ENCODE results near the gene CALML3.

The CALML3 gene

GRCh38 chr10:5492322-5492855 lies 32.4 kb upstream of the CALML3 start:
- DNase-seq = no peak

- DNase-seq = no peak
Measured at GRCh38 chr10:5492929-5493576, 31.7 kb upstream of the CALML3 start.

GRCh38 chr10:5493691-5494090 lies 31.1 kb upstream of the CALML3 start:
- DNase-seq = no peak

GRCh38 chr10:5494611-5495010 lies 30.1 kb upstream of the CALML3 start:
- no peak for DNase-seq

GRCh38 chr10:5496261-5497250 lies 28.2 kb upstream of the CALML3 start:
- no peak for DNase-seq

- no peak for DNase-seq
Measured at GRCh38 chr10:5497289-5497688, 27.5 kb upstream of the CALML3 start.

GRCh38 chr10:5497948-5498730 lies 26.6 kb upstream of the CALML3 start:
- no peak for DNase-seq

- DNase-seq = no peak
Measured at GRCh38 chr10:5498791-5499492, 25.8 kb upstream of the CALML3 start.

GRCh38 chr10:5499493-5500140 lies 25.1 kb upstream of the CALML3 start, which contains the start of gene CALML5:
CALML5 (minus strand) TSS chr10:5499570; CDS start chr10:5499438, 132 bp downstream.
- DNase-seq = no peak

- no peak for DNase-seq
Measured at GRCh38 chr10:5500162-5500670, 24.5 kb upstream of the CALML3 start.

- no peak for DNase-seq
Measured at GRCh38 chr10:5500910-5501309, 23.9 kb upstream of the CALML3 start.

GRCh38 chr10:5502061-5502521 lies 22.7 kb upstream of the CALML3 start:
- DNase-seq = no peak

- no peak for DNase-seq
Measured at GRCh38 chr10:5502571-5503476, 21.9 kb upstream of the CALML3 start.

GRCh38 chr10:5503477-5503835 lies 21.3 kb upstream of the CALML3 start:
- no peak for DNase-seq

GRCh38 chr10:5504146-5505072 lies 20.4 kb upstream of the CALML3 start:
- DNase-seq = no peak

GRCh38 chr10:5506246-5506645 lies 18.5 kb upstream of the CALML3 start:
- DNase-seq = no peak

- DNase-seq = no peak
Measured at GRCh38 chr10:5506751-5507648, 17.8 kb upstream of the CALML3 start.

- DNase-seq = no peak
Measured at GRCh38 chr10:5507649-5508131, 17.1 kb upstream of the CALML3 start.
